ENCODE data around the gene PEAK1. TPM values are rescaled to one million over a fixed set of nuclear protein-coding genes. Genes with fewer than 3 reads are reported as not detected.
"Not testable (repeated sequence)": the region's sequence is repeated elsewhere in the genome, so short reads cannot be mapped to it uniquely, and the experiment has no call there.

Gene PEAK1
- total RNA-seq, 4 donors from 2014 or later, result 78.3 to 112 (median 95.2) TPM

DNA sequence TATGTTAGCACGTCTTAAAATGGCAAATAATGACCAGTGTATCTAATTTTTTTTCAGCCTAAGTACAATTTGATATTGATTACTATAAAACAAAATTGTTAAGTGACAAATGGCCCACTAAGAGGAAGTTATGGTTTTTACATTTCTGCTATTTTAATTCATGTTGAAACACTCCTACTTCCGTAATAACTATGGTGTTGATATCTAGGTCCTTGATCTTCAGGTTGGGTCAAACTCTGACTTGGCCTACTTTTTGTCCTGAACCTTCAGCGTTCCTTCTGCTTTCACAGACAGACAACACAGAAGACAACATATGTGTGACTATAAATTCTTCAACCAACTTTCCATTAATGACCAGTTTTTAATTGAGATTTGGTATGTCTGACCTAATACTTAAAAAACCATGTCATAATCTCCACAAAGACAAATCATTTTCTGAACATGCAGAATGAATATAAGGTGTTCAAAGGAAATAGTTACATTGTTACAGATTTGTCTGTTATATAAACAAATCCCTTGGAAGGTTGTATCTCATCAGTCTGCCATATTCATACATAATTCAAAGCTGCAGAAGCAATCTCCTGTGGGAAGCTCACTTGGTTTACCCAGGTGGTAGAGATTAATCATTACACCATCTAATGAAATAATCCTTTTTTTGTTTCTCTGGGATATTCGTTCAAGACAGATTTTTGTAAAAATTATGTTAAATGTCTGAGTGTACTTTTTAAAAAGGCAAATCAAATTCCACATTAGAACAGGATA, 256.9 kb downstream of the PEAK1 start:
- Histone ChIP-seq H3K4me3 (no peak overlapping the region), H3K27ac (no peak overlapping the region), H3K27me3 (no peaks in the 10 kb centered on the region), H3K36me3 (peaks cover 0 to 7% (median 0%) of the 10 kb centered on the region in 3 donors), H3K4me1 (peaks cover 0 to 47% (median 4%) of the 10 kb centered on the region in 4 donors), H3K9me3 (no peaks in the 10 kb centered on the region)
- no peak for DNase-seq (ENCODE audit: low spot score in 2 of 2)
- WGBS, 2 donors, result 74 to 79% methylated on average over 4 of the region's 4 CpGs
- TF ChIP-seq CTCF (IDR thresholded peaks at IDR 0.05), result no peak
- TF ChIP-seq POLR2A (IDR thresholded peaks at IDR 0.05), result no peak
- TF ChIP-seq EP300 (IDR thresholded peaks at IDR 0.05), result no peak

DNA sequence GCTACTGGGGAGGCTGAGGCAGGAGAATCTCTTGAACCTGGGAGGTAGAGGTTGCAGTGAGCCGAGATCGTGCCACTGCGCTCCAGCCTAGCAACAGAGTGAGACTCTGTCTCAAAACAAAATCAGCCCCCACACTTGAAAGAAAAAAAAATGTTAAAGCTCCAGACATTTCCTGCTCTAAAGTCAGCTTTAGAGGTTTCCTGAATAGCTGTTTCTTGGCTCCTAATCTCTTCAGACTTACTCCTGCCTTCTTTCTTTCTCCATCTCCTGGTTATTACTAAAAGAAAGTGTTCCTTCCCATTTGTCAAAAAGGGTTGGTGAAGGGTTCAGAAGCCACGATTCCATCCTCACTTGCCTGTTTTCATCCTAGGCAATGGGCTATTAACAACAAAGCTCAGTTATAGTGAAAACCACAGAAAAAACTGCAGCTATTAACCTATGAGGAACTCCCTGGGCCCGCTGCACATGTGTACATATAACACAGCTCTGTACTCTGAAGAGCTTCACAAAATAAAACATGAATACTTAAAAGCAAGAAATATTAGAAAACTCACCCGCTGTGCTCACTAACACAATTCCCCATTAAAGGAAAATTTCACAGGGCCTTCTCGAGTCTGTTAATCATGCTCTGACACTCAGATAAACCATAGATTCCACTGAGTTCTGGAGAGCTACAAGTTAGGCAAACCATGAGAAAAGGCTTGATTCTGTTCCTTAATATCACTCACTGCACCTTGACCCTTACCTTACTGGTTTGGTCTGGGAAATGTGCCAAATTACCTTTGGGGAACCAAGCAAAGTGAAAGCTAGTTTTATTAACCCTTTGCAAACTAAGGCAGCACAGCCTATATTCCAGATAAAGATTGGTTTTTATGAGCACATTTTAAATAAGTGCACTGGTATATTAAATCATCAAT, 259.1 kb downstream of the PEAK1 start:
- H3K27ac ChIP-seq, result peak overlapping the region in 1 of 4 donors; percentile 13

GRCh38 chr15:77156000-77156399, 263.9 kb downstream of the PEAK1 start:
- peaks cover 0 to 29% (median 0%) of the 10 kb centered on the region in 3 donors for H3K36me3 ChIP-seq
- H3K4me3 ChIP-seq; DNase-seq (ENCODE audit: low spot score in 2 of 2); H3K27me3 ChIP-seq; H3K9me3 ChIP-seq; H3K27ac ChIP-seq; H3K4me1 ChIP-seq: not testable (repeated sequence)
- WGBS, 2 donors, result 91 to 95% methylated on average over 10 to 11 of the region's 11 CpGs

More for the DNA sequence above, 259.1 kb downstream of the PEAK1 start:
- Histone ChIP-seq H3K36me3 (peaks cover 0 to 29% (median 0%) of the 10 kb centered on the region in 3 donors), H3K9me3 (no peaks in the 10 kb centered on the region), H3K4me3 (no peak overlapping the region), H3K27me3 (no peaks in the 10 kb centered on the region), H3K4me1 (peaks cover 0 to 34% (median 4%) of the 10 kb centered on the region in 4 donors)
- DNase-seq (ENCODE audit: low spot score in 2 of 2), result no peak
- 43 to 52% methylated on average over 7 of the region's 7 CpGs for WGBS, 2 donors
- no peak for TF ChIP-seq EP300 (IDR thresholded peaks at IDR 0.05)
- no peak for TF ChIP-seq POLR2A (IDR thresholded peaks at IDR 0.05)

- Histone ChIP-seq H3K27ac (peak overlapping the region in 1 of 4 donors; percentile 15), H3K27me3 (no peaks in the 10 kb centered on the region), H3K4me3 (no peak overlapping the region), H3K36me3 (peaks cover 0 to 11% (median 0%) of the 10 kb centered on the region in 3 donors), H3K4me1 (peaks cover 0 to 25% (median 0%) of the 10 kb centered on the region in 4 donors), H3K9me3 (no peaks in the 10 kb centered on the region)
- DNase-seq (ENCODE audit: low spot score in 2 of 2), result no peak
- WGBS, 2 donors, result 82% methylated on average over 2 of the region's 2 CpGs
- TF ChIP-seq CTCF (IDR thresholded peaks at IDR 0.05), result no peak
- TF ChIP-seq EP300 (IDR thresholded peaks at IDR 0.05), result no peak
- no peak for TF ChIP-seq POLR2A (IDR thresholded peaks at IDR 0.05)
Observed at GRCh38 chr15:77148191-77148590, 271.7 kb downstream of the PEAK1 start.

DNA sequence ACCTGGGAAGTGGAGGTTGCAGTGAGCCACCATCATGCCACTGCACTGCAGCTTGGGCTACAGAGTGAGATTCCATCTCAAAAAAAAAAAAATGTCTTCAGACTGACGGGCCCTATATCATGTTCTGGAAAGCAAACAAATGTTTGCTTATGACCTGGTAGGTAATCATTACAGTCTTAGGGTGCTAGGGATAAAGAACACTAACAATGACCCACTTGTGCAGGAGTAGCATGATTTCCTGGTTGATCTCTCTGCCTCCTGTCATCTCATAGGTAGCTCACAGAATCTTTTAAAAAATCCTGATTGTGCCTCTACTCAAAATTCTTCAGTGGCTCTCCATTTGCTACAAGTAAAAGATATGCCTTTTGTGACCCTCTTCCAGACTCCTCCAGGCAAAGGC, 274.5 kb downstream of the PEAK1 start:
- Histone ChIP-seq H3K4me3 (no peak overlapping the region), H3K4me1 (peaks cover 0 to 25% (median 0%) of the 10 kb centered on the region in 4 donors), H3K27ac (peak overlapping the region in 2 of 4 donors; percentile 59 to 70), H3K27me3 (no peaks in the 10 kb centered on the region), H3K36me3 (peaks cover 0 to 40% (median 0%) of the 10 kb centered on the region in 3 donors), H3K9me3 (peaks cover 0 to 15% (median 7%) of the 10 kb centered on the region in 4 donors)
- DNase-seq (ENCODE audit: low spot score in 2 of 2), result no peak
- WGBS, 2 donors, result 73 to 78% methylated on average over 1 of the region's 1 CpG
- TF ChIP-seq POLR2A (IDR thresholded peaks at IDR 0.05) (no peak), EP300 (IDR thresholded peaks at IDR 0.05) (no peak), CTCF (IDR thresholded peaks at IDR 0.05) (no peak)
